DMS79 (cell line): ENCODE results near the gene PRSS48.
"Not testable (repeated sequence)": the region's sequence is repeated elsewhere in the genome, so short reads cannot be mapped to it uniquely, and the experiment has no call there.

Experiments
- DNase-seq: peaks from one replicate; lab custom pipeline; 2025; lab: John Stamatoyannopoulos, UW

The PRSS48 gene

DNA sequence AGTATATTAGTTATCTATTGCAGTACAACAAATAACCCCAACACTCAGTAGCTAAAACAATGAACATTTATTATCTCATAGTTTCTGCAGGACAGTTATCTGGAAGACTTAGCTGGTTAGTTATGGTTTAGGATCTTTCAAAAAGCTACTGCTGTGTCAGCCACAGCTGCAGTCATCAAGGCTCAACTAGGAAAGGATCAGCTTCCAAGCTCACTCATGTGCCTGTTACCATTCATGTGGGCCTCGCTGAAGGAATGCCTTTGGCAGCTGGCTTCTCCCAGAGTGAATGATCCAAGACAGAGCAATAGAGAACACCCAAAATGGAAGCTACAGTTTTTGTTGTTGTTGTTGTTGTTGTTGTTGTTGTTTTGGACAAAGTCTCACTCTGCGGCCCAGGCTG lies 13.5 kb upstream of the PRSS48 start:
- no peak for DNase-seq

GRCh38 chr4:151266497-151266896 lies 10.5 kb upstream of the PRSS48 start:
- DNase-seq = no peak

- no peak for DNase-seq
Observed at GRCh38 chr4:151267104-151267503, 9.9 kb upstream of the PRSS48 start.

DNA sequence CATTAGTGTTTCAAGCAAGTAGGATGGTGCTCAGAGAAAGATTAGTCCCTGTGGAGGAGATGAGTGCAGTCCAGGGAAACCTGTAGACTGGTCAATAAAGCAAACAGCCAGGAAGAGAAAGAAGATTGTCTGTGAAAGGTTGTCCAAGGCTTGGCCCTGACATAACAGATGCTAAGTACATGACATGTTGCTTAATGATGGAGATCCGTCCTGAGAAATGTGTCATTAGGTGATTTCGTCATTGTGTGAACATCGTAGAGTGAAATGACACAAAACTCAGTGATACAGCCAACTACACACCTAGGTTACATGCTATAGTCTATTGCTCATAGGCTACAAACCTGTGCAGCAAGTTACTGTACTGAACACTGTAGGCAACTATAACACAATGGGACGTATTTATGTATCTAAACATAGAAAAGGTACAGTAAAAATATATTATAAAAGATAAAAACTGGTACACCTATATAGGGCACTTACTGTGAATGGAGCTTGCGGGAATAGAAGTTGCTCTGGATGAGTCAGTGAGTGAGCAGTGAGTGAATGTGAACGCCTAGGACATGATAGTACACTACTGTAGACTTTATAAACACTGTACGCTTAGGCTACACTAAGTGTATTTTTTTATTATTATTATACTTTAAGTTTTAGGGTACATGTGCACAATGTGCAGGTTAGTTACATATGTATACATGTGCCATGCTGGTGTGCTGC lies 9.0 kb upstream of the PRSS48 start:
- DNase-seq = no peak

DNA sequence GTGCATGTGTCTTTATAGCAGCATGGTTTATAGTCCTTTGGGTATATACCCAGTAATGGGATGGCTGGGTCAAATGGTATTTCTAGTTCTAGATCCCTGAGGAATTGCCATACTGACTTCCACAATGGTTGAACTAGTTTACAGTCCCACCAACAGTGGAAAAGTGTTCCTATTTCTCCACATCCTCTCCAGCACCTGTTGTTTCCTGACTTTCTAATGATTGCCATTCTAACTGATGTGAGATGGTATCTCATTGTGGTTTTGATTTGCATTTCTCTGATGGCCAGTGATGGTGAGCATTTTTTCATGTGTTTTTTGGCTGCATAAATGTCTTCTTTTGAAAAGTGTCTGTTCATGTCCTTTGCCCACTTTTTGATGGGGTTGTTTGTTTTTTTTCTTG lies 8.1 kb upstream of the PRSS48 start:
- not testable (repeated sequence) for DNase-seq

DNA sequence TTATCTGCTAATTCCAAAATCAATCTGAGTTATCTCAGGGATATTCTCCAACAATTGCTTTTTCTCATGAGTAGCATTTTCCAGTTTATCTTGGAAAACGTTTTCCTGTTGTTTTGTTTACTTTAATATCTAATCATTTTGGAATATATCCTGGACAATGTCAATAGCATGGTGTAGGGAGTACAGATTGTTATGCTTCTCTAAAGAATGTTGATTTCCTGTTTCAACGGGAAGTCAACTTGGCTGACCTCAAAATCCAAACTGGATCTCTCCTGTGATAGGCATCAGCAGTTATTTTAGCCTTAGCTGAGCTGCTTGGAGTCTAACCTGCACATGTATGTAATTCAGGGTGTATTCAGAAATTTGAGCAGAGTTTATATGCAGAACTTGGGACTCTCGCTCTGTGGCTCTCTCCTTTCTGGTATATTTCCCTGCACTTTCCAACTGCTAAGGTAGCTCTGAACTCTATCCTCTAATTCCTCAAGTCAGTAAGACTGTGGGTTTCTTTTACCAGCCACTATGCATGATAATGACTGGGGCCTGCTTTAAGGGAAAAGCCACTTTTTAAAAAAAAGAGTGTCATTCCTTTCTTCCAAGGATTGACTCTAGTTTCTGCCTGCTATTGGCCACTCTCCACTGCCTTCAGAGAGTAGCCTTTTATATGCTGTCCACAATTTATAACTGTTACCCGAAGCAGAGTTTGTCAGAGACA lies 7.7 kb downstream of the PRSS48 start:
- no peak for DNase-seq

GRCh38 chr4:151287409-151287808 lies 10.4 kb downstream of the PRSS48 start:
- no peak for DNase-seq

GRCh38 chr4:151291485-151291884 lies 14.5 kb downstream of the PRSS48 start:
- no peak for DNase-seq

- no peak for DNase-seq
Observed at GRCh38 chr4:151292038-151292437, 15.1 kb downstream of the PRSS48 start.

GRCh38 chr4:151294833-151295496 lies 18.0 kb downstream of the PRSS48 start:
- DNase-seq = no peak

DNA sequence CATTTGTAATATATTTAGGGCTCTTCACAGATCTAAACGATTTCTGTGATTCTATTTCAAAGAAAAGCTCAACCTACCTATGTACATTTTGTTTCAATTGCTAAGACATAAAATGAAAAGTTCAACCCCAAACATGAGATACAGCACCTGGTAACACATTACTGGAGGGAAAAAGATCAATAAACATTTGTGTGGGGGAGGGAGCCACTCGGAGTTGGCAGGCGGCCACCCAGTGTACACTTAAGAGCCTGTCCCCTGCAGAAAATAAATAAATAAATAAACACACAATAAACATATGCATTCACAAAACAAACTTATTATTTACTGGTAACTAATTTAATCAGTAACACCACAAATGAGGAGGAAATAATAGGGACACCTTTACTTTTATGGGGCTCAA lies 19.3 kb downstream of the PRSS48 start:
- DNase-seq = no peak

DNA sequence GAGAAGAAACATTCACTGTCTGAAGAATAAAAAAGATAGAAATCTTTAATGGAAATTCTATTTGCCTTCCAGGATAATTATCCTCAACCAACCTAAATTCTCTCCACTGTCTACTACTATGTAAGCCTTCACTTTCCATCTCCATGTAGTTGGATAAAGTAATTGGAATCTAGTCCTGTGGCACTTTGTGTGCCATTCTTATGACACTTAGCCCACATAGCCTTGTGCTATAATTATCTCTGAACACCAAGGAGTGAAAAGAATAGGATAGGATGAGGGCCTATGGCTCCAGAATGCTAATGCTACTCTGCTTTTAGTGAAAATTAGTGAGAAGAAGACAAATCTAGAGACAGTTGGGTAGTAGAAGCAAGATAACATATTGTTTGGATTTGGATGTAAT lies 20.2 kb downstream of the PRSS48 start:
- no peak for DNase-seq

DNA sequence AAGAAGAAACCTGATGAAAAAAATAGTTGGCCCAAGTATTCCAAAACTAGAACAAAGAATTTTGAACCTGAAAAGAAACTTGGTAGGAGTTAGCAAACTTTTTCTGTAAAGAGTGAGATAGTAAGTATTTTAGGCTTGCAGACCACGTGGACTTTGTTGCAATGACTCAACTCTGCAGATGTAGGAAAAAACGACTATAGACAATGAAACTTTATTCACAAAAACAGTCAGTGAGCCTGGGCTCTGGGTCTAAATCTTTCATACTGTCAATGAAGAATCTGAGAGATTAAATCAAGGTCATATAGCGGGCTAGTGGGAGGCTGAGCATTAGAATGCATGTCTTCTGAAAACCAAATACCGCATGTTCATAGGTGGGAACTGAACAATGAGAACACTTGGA lies 25.5 kb downstream of the PRSS48 start:
- DNase-seq = no peak

GRCh38 chr4:151304226-151304625 lies 27.3 kb downstream of the PRSS48 start:
- DNase-seq = no peak

DNA sequence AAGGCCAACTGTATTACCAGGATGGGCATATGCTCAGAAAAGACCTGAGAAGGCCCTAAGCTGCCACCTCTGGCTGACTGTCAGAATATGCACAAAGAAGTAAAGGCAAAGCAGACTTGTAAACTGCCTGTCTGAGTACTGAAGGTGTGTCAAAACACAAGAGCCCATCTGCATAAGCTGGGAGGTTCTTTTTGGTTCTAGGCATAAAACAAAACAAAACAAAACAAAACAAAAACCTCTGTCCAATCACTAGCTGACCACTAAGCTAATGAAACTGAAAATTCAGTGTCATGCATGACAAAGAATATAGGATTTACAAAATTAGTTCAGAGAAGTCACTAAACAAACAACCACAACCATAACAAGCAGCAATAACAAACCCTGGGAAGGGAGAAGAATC lies 27.8 kb downstream of the PRSS48 start:
- DNase-seq = no peak

DNA sequence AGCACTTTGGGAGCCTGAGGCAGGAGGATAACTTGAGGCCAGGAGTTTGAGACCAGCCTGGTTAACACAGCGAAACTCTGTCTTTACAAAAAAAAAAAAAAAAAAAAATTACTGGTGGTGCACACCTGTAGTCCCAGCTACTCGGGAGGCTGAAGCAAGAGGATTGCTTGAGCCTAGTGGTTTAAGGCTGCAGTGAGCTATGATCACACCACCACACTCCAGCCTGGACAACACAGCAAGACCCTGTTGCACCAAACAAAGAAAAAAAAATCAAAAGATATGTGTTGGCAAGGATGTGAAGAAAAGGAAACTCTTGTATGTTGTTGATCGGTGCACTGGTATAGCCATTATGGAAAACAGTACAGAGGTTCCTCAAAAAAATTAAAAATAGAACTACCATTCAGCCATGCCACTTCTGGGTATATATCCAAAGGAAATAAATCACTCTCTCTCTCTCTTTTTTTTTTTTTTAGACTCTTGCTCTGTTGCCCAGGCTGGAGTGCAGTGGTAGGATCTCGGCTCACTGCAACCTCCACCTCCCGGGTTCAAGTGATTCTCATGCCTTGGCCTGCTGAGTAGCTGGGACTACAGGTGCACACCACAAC lies 33.3 kb downstream of the PRSS48 start:
- DNase-seq = no peak

GRCh38 chr4:151313306-151314009 lies 36.5 kb downstream of the PRSS48 start:
- DNase-seq = no peak

- no peak for DNase-seq
Observed at GRCh38 chr4:151314010-151314355, 37.0 kb downstream of the PRSS48 start.

DNA sequence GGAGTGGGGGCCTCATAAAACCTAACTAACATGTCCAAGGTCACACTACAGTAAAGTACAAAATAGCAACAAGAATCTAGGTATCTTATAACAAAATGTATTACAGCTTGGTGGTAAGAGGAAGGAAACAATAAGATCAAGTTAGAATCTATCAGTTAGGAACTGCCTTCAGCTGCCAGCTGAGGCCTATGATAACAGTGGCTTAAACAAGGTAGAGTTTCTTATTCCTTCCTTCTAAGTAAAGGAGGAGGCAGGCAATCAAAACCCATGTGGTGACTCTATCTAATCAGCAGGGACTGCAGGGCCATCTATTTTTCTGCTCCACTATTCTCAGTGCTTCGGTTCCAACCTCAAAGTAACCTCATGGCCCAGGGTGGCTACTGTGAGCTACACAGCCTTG lies 37.5 kb downstream of the PRSS48 start:
- no peak for DNase-seq

DNA sequence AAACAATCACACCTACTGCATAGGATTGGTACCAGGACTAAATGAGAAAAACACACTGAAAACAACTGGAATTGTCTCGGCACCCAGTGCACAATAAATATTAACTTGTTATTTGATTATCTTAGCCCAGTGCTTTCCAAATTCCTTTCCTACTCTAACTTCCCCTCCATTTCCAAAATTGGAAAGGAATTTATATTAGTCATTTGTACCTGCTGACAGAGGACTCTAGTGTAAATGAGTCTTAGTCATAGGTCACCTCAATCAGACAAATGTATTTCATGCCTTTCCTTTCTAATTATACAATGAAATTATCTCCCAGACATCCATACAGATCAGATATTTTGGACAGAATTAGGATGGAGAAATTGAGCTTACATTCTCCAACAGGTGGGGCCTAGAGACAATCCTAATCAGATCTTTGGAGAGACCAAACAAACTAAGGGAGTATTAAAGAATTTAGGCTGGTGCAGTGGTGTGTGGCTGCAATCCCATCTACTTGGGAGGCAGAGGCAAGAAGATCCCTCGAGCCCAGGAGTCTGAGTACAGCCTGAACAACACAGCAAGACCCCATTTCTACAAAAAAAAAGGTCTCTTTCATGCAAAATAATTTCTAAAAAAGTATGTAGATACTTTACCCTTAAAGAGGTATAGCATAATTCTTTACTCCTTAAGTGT lies 38.4 kb downstream of the PRSS48 start:
- DNase-seq = no peak

DNA sequence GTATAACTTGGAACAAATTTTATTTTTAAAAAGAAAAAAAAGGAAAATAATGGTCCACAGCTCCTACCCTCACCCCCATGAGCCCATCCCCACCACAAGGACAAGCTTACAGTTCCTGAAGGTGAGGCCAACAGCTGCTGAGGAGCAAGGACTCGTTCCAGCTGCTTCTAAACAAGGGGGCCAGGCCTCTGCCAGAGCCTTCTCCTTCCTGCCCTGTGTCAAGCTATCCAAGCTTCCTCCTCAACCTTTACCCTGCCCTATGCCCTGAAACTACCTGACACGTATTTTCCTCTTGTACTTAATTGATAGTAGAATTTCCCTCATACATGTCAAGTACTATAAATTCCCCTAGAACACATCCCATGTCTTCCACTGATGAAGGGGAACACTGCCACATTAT lies 39.7 kb downstream of the PRSS48 start:
- no peak for DNase-seq
